Measurements from ENCODE around the gene VAV3. TPM values are rescaled to one million over a fixed set of nuclear protein-coding genes. Genes with fewer than 3 reads are reported as not detected.

VAV3 gene
- total and polyA plus RNA-seq, 2 donors = 7.9 to 15.8 TPM

- H3K4me3 ChIP-seq (ENCODE audit: low read length in 2 of 2) = no peak overlapping the region
- no peaks in the 10 kb centered on the region for H3K36me3 ChIP-seq (ENCODE audit: control insufficient read depth in 2 of 2, insufficient read depth in 2 of 2, low read length in 1 of 2)
- DNase-seq (ENCODE audit: low read depth in 6 of 9, low spot score in 9 of 9) = no peak
- H3K27ac ChIP-seq (ENCODE audit: low read depth in 1 of 2, low read length in 1 of 2) = no peak overlapping the region
- no peaks in the 10 kb centered on the region for H3K4me1 ChIP-seq (ENCODE audit: control insufficient read depth in 2 of 2, insufficient read depth in 2 of 2, low read length in 2 of 2)
- 97% methylated on average over 3 of the region's 3 CpGs for WGBS
- H3K27me3 ChIP-seq (ENCODE audit: control insufficient read depth in 2 of 2, insufficient read depth in 1 of 2, low read length in 1 of 2) = no peaks in the 10 kb centered on the region
- no peaks in the 10 kb centered on the region for H3K9me3 ChIP-seq (ENCODE audit: control insufficient read depth in 2 of 2, insufficient read depth in 1 of 2, low read length in 1 of 2)
These were observed 281.8 kb downstream of the VAV3 start for GRCh38 chr1:107683191-107683657.

GRCh38 chr1:107682467-107682866, 282.5 kb downstream of the VAV3 start:
- Histone ChIP-seq H3K36me3 (ENCODE audit: control insufficient read depth in 2 of 2, insufficient read depth in 2 of 2, low read length in 1 of 2) (no peaks in the 10 kb centered on the region), H3K27me3 (ENCODE audit: control insufficient read depth in 2 of 2, insufficient read depth in 1 of 2, low read length in 1 of 2) (no peaks in the 10 kb centered on the region), H3K4me3 (ENCODE audit: low read length in 2 of 2) (no peak overlapping the region), H3K27ac (ENCODE audit: low read depth in 1 of 2, low read length in 1 of 2) (no peak overlapping the region), H3K9me3 (ENCODE audit: control insufficient read depth in 2 of 2, insufficient read depth in 1 of 2, low read length in 1 of 2) (no peaks in the 10 kb centered on the region), H3K4me1 (ENCODE audit: control insufficient read depth in 2 of 2, insufficient read depth in 2 of 2, low read length in 2 of 2) (no peaks in the 10 kb centered on the region)
- 98% methylated on average over 1 of the region's 1 CpG for WGBS
- DNase-seq (ENCODE audit: low read depth in 6 of 9, low spot score in 9 of 9) = no peak

- no peak for DNase-seq (ENCODE audit: low read depth in 6 of 9, low spot score in 9 of 9)
- no peaks in the 10 kb centered on the region for H3K9me3 ChIP-seq (ENCODE audit: control insufficient read depth in 2 of 2, insufficient read depth in 1 of 2, low read length in 1 of 2)
- no peaks in the 10 kb centered on the region for H3K36me3 ChIP-seq (ENCODE audit: control insufficient read depth in 2 of 2, insufficient read depth in 2 of 2, low read length in 1 of 2)
- WGBS = 98% methylated on average over 3 of the region's 3 CpGs
- no peak overlapping the region for H3K27ac ChIP-seq (ENCODE audit: low read depth in 1 of 2, low read length in 1 of 2)
- H3K4me1 ChIP-seq (ENCODE audit: control insufficient read depth in 2 of 2, insufficient read depth in 2 of 2, low read length in 2 of 2) = no peaks in the 10 kb centered on the region
- H3K4me3 ChIP-seq (ENCODE audit: low read length in 2 of 2) = no peak overlapping the region
- H3K27me3 ChIP-seq (ENCODE audit: control insufficient read depth in 2 of 2, insufficient read depth in 1 of 2, low read length in 1 of 2) = no peaks in the 10 kb centered on the region
These were observed 283.9 kb downstream of the VAV3 start for GRCh38 chr1:107681001-107681479.

- WGBS = 87% methylated on average over 5 of the region's 5 CpGs
- H3K4me1 ChIP-seq (ENCODE audit: control insufficient read depth in 2 of 2, insufficient read depth in 2 of 2, low read length in 2 of 2) = no peaks in the 10 kb centered on the region
- no peak overlapping the region for H3K4me3 ChIP-seq (ENCODE audit: low read length in 2 of 2)
- H3K27ac ChIP-seq (ENCODE audit: low read depth in 1 of 2, low read length in 1 of 2) = no peak overlapping the region
- no peaks in the 10 kb centered on the region for H3K36me3 ChIP-seq (ENCODE audit: control insufficient read depth in 2 of 2, insufficient read depth in 2 of 2, low read length in 1 of 2)
- no peak for DNase-seq (ENCODE audit: low read depth in 6 of 9, low spot score in 9 of 9)
- H3K9me3 ChIP-seq (ENCODE audit: control insufficient read depth in 2 of 2, insufficient read depth in 1 of 2, low read length in 1 of 2) = no peaks in the 10 kb centered on the region
- no peaks in the 10 kb centered on the region for H3K27me3 ChIP-seq (ENCODE audit: control insufficient read depth in 2 of 2, insufficient read depth in 1 of 2, low read length in 1 of 2)
These were observed 284.4 kb downstream of the VAV3 start for GRCh38 chr1:107680579-107680985.

GRCh38 chr1:107679411-107679953, 285.5 kb downstream of the VAV3 start:
- whole genome bisulfite sequencing = 97% methylated on average over 2 of the region's 2 CpGs
- Histone ChIP-seq H3K4me1 (ENCODE audit: control insufficient read depth in 2 of 2, insufficient read depth in 2 of 2, low read length in 2 of 2) (no peaks in the 10 kb centered on the region), H3K36me3 (ENCODE audit: control insufficient read depth in 2 of 2, insufficient read depth in 2 of 2, low read length in 1 of 2) (peaks cover 2 to 4% of the 10 kb centered on the region in 2 donors), H3K4me3 (ENCODE audit: low read length in 2 of 2) (no peak overlapping the region), H3K27ac (ENCODE audit: low read depth in 1 of 2, low read length in 1 of 2) (no peak overlapping the region), H3K27me3 (ENCODE audit: control insufficient read depth in 2 of 2, insufficient read depth in 1 of 2, low read length in 1 of 2) (no peaks in the 10 kb centered on the region), H3K9me3 (ENCODE audit: control insufficient read depth in 2 of 2, insufficient read depth in 1 of 2, low read length in 1 of 2) (peaks cover 2% of the 10 kb centered on the region in 2 donors)
- no peak for DNase-seq (ENCODE audit: low read depth in 6 of 9, low spot score in 9 of 9)

GRCh38 chr1:107678993-107679392, 286.0 kb downstream of the VAV3 start:
- Histone ChIP-seq H3K27ac (ENCODE audit: low read depth in 1 of 2, low read length in 1 of 2) (no peak overlapping the region), H3K4me1 (ENCODE audit: control insufficient read depth in 2 of 2, insufficient read depth in 2 of 2, low read length in 2 of 2) (no peaks in the 10 kb centered on the region), H3K27me3 (ENCODE audit: control insufficient read depth in 2 of 2, insufficient read depth in 1 of 2, low read length in 1 of 2) (no peaks in the 10 kb centered on the region), H3K9me3 (ENCODE audit: control insufficient read depth in 2 of 2, insufficient read depth in 1 of 2, low read length in 1 of 2) (peaks cover 2% of the 10 kb centered on the region in 2 donors), H3K4me3 (ENCODE audit: low read length in 2 of 2) (no peak overlapping the region), H3K36me3 (ENCODE audit: control insufficient read depth in 2 of 2, insufficient read depth in 2 of 2, low read length in 1 of 2) (peaks cover 2 to 4% of the 10 kb centered on the region in 2 donors)
- 86% methylated on average over 2 of the region's 2 CpGs for WGBS
- DNase-seq (ENCODE audit: low read depth in 6 of 9, low spot score in 9 of 9) = peak in 1 of 9 donors; percentile 20

GRCh38 chr1:107677697-107678096, 287.3 kb downstream of the VAV3 start:
- no peak for DNase-seq (ENCODE audit: low read depth in 6 of 9, low spot score in 9 of 9)
- H3K27me3 ChIP-seq (ENCODE audit: control insufficient read depth in 2 of 2, insufficient read depth in 1 of 2, low read length in 1 of 2) = no peaks in the 10 kb centered on the region
- H3K4me1 ChIP-seq (ENCODE audit: control insufficient read depth in 2 of 2, insufficient read depth in 2 of 2, low read length in 2 of 2) = no peaks in the 10 kb centered on the region
- no peak overlapping the region for H3K27ac ChIP-seq (ENCODE audit: low read depth in 1 of 2, low read length in 1 of 2)
- whole genome bisulfite sequencing = 95% methylated on average over 3 of the region's 3 CpGs
- no peak overlapping the region for H3K4me3 ChIP-seq (ENCODE audit: low read length in 2 of 2)
- peaks cover 2% of the 10 kb centered on the region in 2 donors for H3K9me3 ChIP-seq (ENCODE audit: control insufficient read depth in 2 of 2, insufficient read depth in 1 of 2, low read length in 1 of 2)
- H3K36me3 ChIP-seq (ENCODE audit: control insufficient read depth in 2 of 2, insufficient read depth in 2 of 2, low read length in 1 of 2) = peaks cover 2 to 4% of the 10 kb centered on the region in 2 donors

GRCh38 chr1:107674486-107674885, 290.5 kb downstream of the VAV3 start:
- peaks cover 2 to 4% of the 10 kb centered on the region in 2 donors for H3K36me3 ChIP-seq (ENCODE audit: control insufficient read depth in 2 of 2, insufficient read depth in 2 of 2, low read length in 1 of 2)
- no peak overlapping the region for H3K4me3 ChIP-seq (ENCODE audit: low read length in 2 of 2)
- H3K4me1 ChIP-seq (ENCODE audit: control insufficient read depth in 2 of 2, insufficient read depth in 2 of 2, low read length in 2 of 2) = no peaks in the 10 kb centered on the region
- DNase-seq (ENCODE audit: low read depth in 6 of 9, low spot score in 9 of 9) = no peak
- no peak overlapping the region for H3K27ac ChIP-seq (ENCODE audit: low read depth in 1 of 2, low read length in 1 of 2)
- H3K27me3 ChIP-seq (ENCODE audit: control insufficient read depth in 2 of 2, insufficient read depth in 1 of 2, low read length in 1 of 2) = no peaks in the 10 kb centered on the region
- 95% methylated on average over 1 of the region's 1 CpG for WGBS
- peaks cover 2% of the 10 kb centered on the region in 2 donors for H3K9me3 ChIP-seq (ENCODE audit: control insufficient read depth in 2 of 2, insufficient read depth in 1 of 2, low read length in 1 of 2)

- no peak overlapping the region for H3K27ac ChIP-seq (ENCODE audit: low read depth in 1 of 2, low read length in 1 of 2)
- no peak overlapping the region for H3K4me3 ChIP-seq (ENCODE audit: low read length in 2 of 2)
- no peaks in the 10 kb centered on the region for H3K27me3 ChIP-seq (ENCODE audit: control insufficient read depth in 2 of 2, insufficient read depth in 1 of 2, low read length in 1 of 2)
- no peaks in the 10 kb centered on the region for H3K4me1 ChIP-seq (ENCODE audit: control insufficient read depth in 2 of 2, insufficient read depth in 2 of 2, low read length in 2 of 2)
- 97% methylated on average over 2 of the region's 2 CpGs for WGBS
- peaks cover 2 to 4% of the 10 kb centered on the region in 2 donors for H3K36me3 ChIP-seq (ENCODE audit: control insufficient read depth in 2 of 2, insufficient read depth in 2 of 2, low read length in 1 of 2)
- H3K9me3 ChIP-seq (ENCODE audit: control insufficient read depth in 2 of 2, insufficient read depth in 1 of 2, low read length in 1 of 2) = peaks cover 2% of the 10 kb centered on the region in 2 donors
- DNase-seq (ENCODE audit: low read depth in 6 of 9, low spot score in 9 of 9) = no peak
These were observed 292.0 kb downstream of the VAV3 start for GRCh38 chr1:107673006-107673405.

Measured in thymus (tissue), 11 donors.